H7 (cell line): ENCODE results near the gene TPK1. TPM values are rescaled to one million over a fixed set of nuclear protein-coding genes. Genes with fewer than 3 reads are reported as not detected.
"Not testable (repeated sequence)": the region's sequence is repeated elsewhere in the genome, so short reads cannot be mapped to it uniquely, and the experiment has no call there.

Source experiments
- DNase-seq: peaks from one replicate; pipeline ENCODE4 v3.0.0; 2012
- H3K27me3 ChIP-seq: 2 replicates; pipeline ENCODE4 v1.6.0; 2011; ENCODE audit warnings: mild to moderate bottlenecking, low read length; ENCODE audit not compliant: control insufficient read depth, insufficient read depth
- H3K36me3 ChIP-seq: replicated peaks from 2 replicates; pipeline ENCODE4 v1.5.1; 2011; ENCODE audit warnings: low read length; ENCODE audit not compliant: control insufficient read depth, insufficient read depth
- H3K4me3 ChIP-seq: 2 replicates; pipeline ENCODE4 v1.5.1; 2011; ENCODE audit warnings: low read depth, mild to moderate bottlenecking, control low read depth, low read length, moderate library complexity; ENCODE audit not compliant: insufficient read depth
- total RNA-seq: library from RNA; depleted of rRNA; stranded (reverse); fragments of >200 nt; shearing (Covaris generic); gene quantifications from 2 replicates; pipeline ENCODE4 v1.2.3, GENCODE V29; 2014

The TPK1 gene
- total RNA-seq, 1 experiment from 2014 or later, result 6.2 TPM

DNA sequence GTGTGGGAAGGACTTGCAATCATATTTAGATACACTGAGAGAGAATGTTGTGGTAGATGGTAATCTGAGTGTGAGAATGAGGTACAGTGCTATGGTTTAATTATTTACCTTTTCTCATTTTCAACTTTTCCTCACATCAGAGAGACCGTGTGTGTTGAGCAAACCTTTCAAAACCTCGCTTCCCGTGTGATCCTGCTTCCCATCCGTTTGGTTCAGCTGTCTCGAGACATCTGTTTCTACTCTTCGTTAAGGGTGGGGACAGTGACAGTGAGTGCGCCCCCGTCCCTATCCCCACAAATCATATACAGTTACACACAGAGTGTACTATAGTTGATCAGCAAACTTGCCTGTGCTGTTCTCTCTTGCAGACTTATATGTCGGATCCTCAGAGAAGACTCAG, 399.4 kb downstream of the TPK1 start:
- Histone ChIP-seq H3K36me3 (no peaks in the 10 kb centered on the region), H3K27me3 (no peaks in the 10 kb centered on the region), H3K4me3 (no peak overlapping the region)
- DNase-seq, result no peak

GRCh38 chr7:144428431-144428830, 407.4 kb downstream of the TPK1 start:
- no peak for DNase-seq
- Histone ChIP-seq H3K4me3 (no peak overlapping the region), H3K27me3 (no peaks in the 10 kb centered on the region), H3K36me3 (no peaks in the 10 kb centered on the region)

DNA sequence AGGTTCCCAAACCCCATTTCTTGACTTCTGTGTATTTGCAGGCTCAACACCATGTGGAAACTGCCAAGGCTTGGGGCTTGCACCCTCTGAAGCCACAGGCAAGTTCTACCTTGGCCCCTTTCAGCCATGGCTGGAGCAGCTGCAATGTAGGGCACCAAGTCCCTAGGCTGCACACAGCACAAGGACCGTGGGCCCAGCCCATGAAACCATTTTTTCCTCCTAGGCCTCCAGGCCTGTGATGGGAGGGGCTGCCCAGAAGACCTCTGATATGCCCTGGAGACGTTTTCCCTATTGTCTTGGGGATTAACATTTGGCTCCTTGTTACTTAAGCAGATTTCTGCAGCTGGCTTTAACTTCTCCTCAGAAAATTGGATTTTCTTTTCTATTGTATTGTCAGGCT, 408.3 kb downstream of the TPK1 start:
- not testable (repeated sequence) for DNase-seq, H3K36me3 ChIP-seq, H3K27me3 ChIP-seq, H3K4me3 ChIP-seq

GRCh38 chr7:144418931-144419330, 416.9 kb downstream of the TPK1 start:
- H3K4me3 ChIP-seq, DNase-seq, H3K36me3 ChIP-seq, H3K27me3 ChIP-seq: not testable (repeated sequence)

- no peak overlapping the region for H3K4me3 ChIP-seq
- no peaks in the 10 kb centered on the region for H3K36me3 ChIP-seq
- DNase-seq, result no peak
- H3K27me3 ChIP-seq, result no peaks in the 10 kb centered on the region
Observed at GRCh38 chr7:144416341-144416740, 419.5 kb downstream of the TPK1 start.

- Histone ChIP-seq H3K4me3 (no peak overlapping the region), H3K27me3 (no peaks in the 10 kb centered on the region)
Observed at GRCh38 chr7:144415858-144416257, 420.0 kb downstream of the TPK1 start.

DNA sequence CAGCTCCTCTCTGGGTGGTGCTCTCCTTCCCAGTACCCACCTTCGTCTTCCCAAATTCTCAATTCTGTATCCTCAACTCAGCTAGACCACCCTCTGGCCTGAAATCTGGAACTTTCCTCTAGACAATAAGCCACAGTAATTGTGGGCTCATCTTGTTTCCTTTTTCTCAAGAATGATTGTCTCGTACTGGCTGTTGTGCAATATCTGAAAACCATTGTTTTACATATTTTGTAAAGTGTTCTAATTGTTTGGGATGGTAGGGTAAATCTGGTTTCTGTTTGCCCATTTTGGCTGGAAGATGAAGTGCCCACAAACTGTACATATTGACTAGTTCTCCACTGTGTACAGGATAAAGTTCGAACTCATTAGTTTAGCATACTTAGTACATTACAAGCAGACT, 421.0 kb downstream of the TPK1 start:
- Histone ChIP-seq H3K4me3 (no peak overlapping the region), H3K27me3 (no peaks in the 10 kb centered on the region), H3K36me3 (no peaks in the 10 kb centered on the region)
- DNase-seq, result no peak

More at GRCh38 chr7:144415858-144416257, 420.0 kb downstream of the TPK1 start:
- H3K36me3 ChIP-seq, result no peaks in the 10 kb centered on the region
- DNase-seq, result no peak

- Histone ChIP-seq H3K36me3 (no peaks in the 10 kb centered on the region), H3K27me3 (no peaks in the 10 kb centered on the region), H3K4me3 (no peak overlapping the region)
- no peak for DNase-seq
Observed at GRCh38 chr7:144410441-144410840, 425.4 kb downstream of the TPK1 start.

DNA sequence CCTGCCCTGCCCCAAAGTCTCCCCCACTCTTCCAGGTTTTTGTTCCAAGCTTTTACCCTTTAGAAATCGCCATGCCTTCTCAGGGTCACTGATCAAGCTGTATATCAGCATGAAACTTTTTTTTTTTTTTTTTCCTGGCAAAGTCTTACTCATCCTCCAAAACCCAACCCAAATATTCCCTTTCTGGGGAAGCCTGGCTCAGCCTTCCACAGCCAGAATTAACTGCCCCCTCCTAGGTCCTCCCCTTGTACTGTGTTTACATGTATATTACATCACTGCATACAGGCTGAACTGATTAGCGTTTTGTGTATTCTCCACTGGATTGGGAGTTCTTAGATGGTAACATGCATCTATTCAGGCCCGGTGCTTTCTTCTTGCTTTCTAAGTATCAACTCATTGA, 427.7 kb downstream of the TPK1 start:
- DNase-seq, result no peak
- no peak overlapping the region for H3K4me3 ChIP-seq
- H3K36me3 ChIP-seq, result no peaks in the 10 kb centered on the region
- H3K27me3 ChIP-seq, result no peaks in the 10 kb centered on the region

DNA sequence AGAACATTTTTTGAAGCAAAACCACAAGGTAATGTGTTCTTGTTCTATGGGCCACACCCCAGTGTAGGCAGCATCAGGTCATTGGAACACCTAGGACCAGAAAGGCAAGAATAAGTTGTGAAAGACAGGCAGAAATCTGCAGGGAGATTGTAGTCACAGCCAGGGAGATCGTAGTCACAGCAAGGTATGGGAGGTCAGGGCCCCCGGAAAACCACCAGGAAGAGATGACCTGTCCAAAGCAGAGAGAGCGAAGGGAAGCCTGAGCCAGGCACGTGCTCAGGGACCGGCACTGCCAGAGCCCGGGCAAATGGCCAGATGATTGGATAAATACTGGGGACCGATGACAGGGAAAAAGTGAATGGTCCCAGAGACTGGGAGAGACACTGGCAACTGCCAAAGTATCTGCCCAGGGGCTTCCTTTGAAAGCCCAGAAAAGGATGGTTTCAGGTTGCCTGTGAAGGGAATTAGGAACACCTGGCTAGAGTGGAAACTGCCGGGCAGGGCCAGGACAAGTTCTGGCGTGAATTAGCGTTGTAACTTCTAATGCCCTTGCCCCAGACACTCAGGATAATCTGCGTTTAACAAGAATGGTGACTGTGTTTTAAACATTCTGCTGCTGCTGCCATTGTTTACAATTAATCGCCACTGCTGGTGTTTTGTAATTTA, 428.5 kb downstream of the TPK1 start:
- peak; percentile 40 for DNase-seq
- no peaks in the 10 kb centered on the region for H3K27me3 ChIP-seq

GRCh38 chr7:144404946-144405345, 430.9 kb downstream of the TPK1 start:
- Histone ChIP-seq H3K27me3 (no peaks in the 10 kb centered on the region), H3K4me3 (no peak overlapping the region), H3K36me3 (no peaks in the 10 kb centered on the region)
- no peak for DNase-seq

More for the DNA sequence above, 428.5 kb downstream of the TPK1 start:
- Histone ChIP-seq H3K4me3 (no peak overlapping the region), H3K36me3 (no peaks in the 10 kb centered on the region)

GRCh38 chr7:144403649-144404061, 432.2 kb downstream of the TPK1 start, which contains the start of gene NOBOX:
Gene NOBOX, minus strand, starts transcription at chr7:144403693.
- H3K27me3 ChIP-seq, result no peaks in the 10 kb centered on the region
- H3K4me3 ChIP-seq, result no peak within 1 kb of the TSS
- no peaks in the 10 kb centered on the region for H3K36me3 ChIP-seq
- peak; percentile 60 for DNase-seq

GRCh38 chr7:144403102-144403501, 432.8 kb downstream of the TPK1 start:
- DNase-seq, result no peak

More at GRCh38 chr7:144403102-144403501, 432.8 kb downstream of the TPK1 start:
- no peaks in the 10 kb centered on the region for H3K36me3 ChIP-seq
- H3K4me3 ChIP-seq, result no peak overlapping the region
- no peaks in the 10 kb centered on the region for H3K27me3 ChIP-seq
